Measurements from ENCODE around the gene POLH. TPM values are rescaled to one million over a fixed set of nuclear protein-coding genes. Genes with fewer than 3 reads are reported as not detected.

POLH gene
- total and polyA plus RNA-seq, 2 donors (not counting 3 experiments of a cell fraction or from before 2014, with no cell fraction given) = 9.3 to 36.6 TPM

DNA sequence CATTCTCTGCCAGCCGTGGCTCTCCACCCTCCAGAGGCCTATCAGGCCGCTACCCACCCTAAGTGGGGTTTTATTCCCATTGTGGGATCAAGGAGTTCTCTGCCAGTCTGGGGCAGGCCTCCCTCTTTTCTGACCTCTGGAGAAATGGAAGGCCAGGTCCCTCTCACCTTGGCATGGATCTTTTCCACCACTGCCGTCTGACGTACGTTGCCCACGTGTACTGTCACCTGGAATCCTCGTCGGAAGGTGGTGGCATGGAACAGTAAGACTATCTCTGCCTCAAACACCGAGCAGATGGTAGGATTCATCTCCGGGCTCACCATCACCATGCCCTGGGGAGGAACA lies 45.8 kb downstream of the POLH start:
- no peak overlapping the region for H3K27ac ChIP-seq (ENCODE audit: insufficient read depth, low read depth, low read length)
- dilution Hi-C loops (cut with MboI; ENCODE audit: extremely low pct_ligation_motif_present, low sequenced_read_pairs) (no loop called here), intact Hi-C loops (cut with micrococcal nuclease) (no loop called here)
- no peak for TF ChIP-seq MYC (IDR thresholded peaks at IDR 0.05; ENCODE audit: low read depth, low read length)
- DNase-seq (ENCODE audit: low read depth, low spot score) (no peak), FAIRE-seq (no peak)
- ChIA-PET POLR2A (no interaction called here), CTCF (no interaction called here)
- BruUV-seq (replicated peaks) = no TSS peak
- H3K79me2 ChIP-seq (ENCODE audit: control insufficient read depth, insufficient read depth, low read length) = peaks cover 11% of the 10 kb centered on the region
- no peak overlapping the region for H3K4me3 ChIP-seq (replicated peaks in 1 of 3; ENCODE audit: insufficient read depth in 1 of 3, low read depth in 1 of 3, low read length in 3 of 3)
- H3K9me1 ChIP-seq (replicated peaks; ENCODE audit: control insufficient read depth, extremely low read depth, insufficient read depth, low read length) = no peaks in the 10 kb centered on the region
- peaks cover 16 to 45% of the 10 kb centered on the region in 2 experiments for H3K36me3 ChIP-seq (ENCODE audit: control insufficient read depth in 2 of 2, extremely low read depth in 1 of 2, insufficient read depth in 2 of 2, low read length in 2 of 2)
- H3K4me1 ChIP-seq (ENCODE audit: control insufficient read depth, extremely low read depth, insufficient read depth, low read length) = peaks cover 6% of the 10 kb centered on the region
- H4K20me1 ChIP-seq (replicated peaks; ENCODE audit: control insufficient read depth, extremely low read depth, insufficient read depth, low read length) = no peaks in the 10 kb centered on the region
- no peaks in the 10 kb centered on the region for H3K27me3 ChIP-seq (ENCODE audit: control insufficient read depth in 2 of 2, insufficient read depth in 2 of 2, low read length in 2 of 2)
- H3K9me3 ChIP-seq (replicated peaks; ENCODE audit: control insufficient read depth, insufficient read depth, low read length) = no peaks in the 10 kb centered on the region
- no peak overlapping the region for H3K9ac ChIP-seq (replicated peaks; ENCODE audit: extremely low read depth, insufficient read depth, low read length)
- no peak overlapping the region for H2AFZ ChIP-seq (ENCODE audit: low read depth, low read length)
- H3K4me2 ChIP-seq (ENCODE audit: insufficient read depth, low read length) = no peak overlapping the region

GRCh38 chr6:43622541-43622940 lies 46.6 kb downstream of the POLH start:
- H3K9me1 ChIP-seq (replicated peaks; ENCODE audit: control insufficient read depth, extremely low read depth, insufficient read depth, low read length) = no peaks in the 10 kb centered on the region
- peaks cover 13% of the 10 kb centered on the region for H3K4me1 ChIP-seq (ENCODE audit: control insufficient read depth, extremely low read depth, insufficient read depth, low read length)
- no peaks in the 10 kb centered on the region for H3K9me3 ChIP-seq (replicated peaks; ENCODE audit: control insufficient read depth, insufficient read depth, low read length)
- no peak overlapping the region for H3K4me3 ChIP-seq (replicated peaks in 1 of 3; ENCODE audit: insufficient read depth in 1 of 3, low read depth in 1 of 3, low read length in 3 of 3)
- H3K27ac ChIP-seq (ENCODE audit: insufficient read depth, low read depth, low read length) = no peak overlapping the region
- no peak overlapping the region for H2AFZ ChIP-seq (ENCODE audit: low read depth, low read length)
- H4K20me1 ChIP-seq (replicated peaks; ENCODE audit: control insufficient read depth, extremely low read depth, insufficient read depth, low read length) = no peaks in the 10 kb centered on the region
- CTCF ChIA-PET = interaction anchor here (1.0 kb wide), 1 partner anchor 14 kb away, joined by 3 read pairs; no protein-coding TSS in a partner anchor
- dilution Hi-C loops (cut with MboI; ENCODE audit: extremely low pct_ligation_motif_present, low sequenced_read_pairs) = no loop called here
- DNase-seq (ENCODE audit: low read depth, low spot score) (no peak), FAIRE-seq (no peak)
- H3K79me2 ChIP-seq (ENCODE audit: control insufficient read depth, insufficient read depth, low read length) = peaks cover 17% of the 10 kb centered on the region
- H3K27me3 ChIP-seq (ENCODE audit: control insufficient read depth in 2 of 2, insufficient read depth in 2 of 2, low read length in 2 of 2) = no peaks in the 10 kb centered on the region
- no peak for TF ChIP-seq EZH2 (IDR thresholded peaks at IDR 0.05; ENCODE audit: borderline replicate concordance, low read depth, low read length, severe bottlenecking)
- no peak for TF ChIP-seq JUN (IDR thresholded peaks at IDR 0.05; ENCODE audit: borderline replicate concordance, insufficient read depth, insufficient read length, low read depth)
- no peak for TF ChIP-seq FOS (IDR thresholded peaks at IDR 0.05; ENCODE audit: borderline replicate concordance, insufficient read depth, low read length)
- no peak for TF ChIP-seq CTCF (IDR thresholded peaks at IDR 0.05; ENCODE audit: extremely low read depth in 1 of 2, insufficient read depth in 1 of 2, low read depth in 1 of 2, low read length in 2 of 2)
- no peak for TF ChIP-seq MAX (IDR thresholded peaks at IDR 0.05; ENCODE audit: insufficient read depth, insufficient read length)
- no peak for TF ChIP-seq POLR2A (IDR thresholded peaks at IDR 0.05; ENCODE audit: low read depth, low read length)
- TF ChIP-seq MYC (IDR thresholded peaks at IDR 0.05; ENCODE audit: low read depth, low read length) = no peak
- no peak for TF ChIP-seq POLR2AphosphoS5 (IDR thresholded peaks at IDR 0.05; ENCODE audit: insufficient read depth, low read depth, low read length)
- no peak for TF ChIP-seq GATA2 (IDR thresholded peaks at IDR 0.05; ENCODE audit: insufficient read depth, insufficient read length, low read depth, low read length)
- no TSS peak for BruUV-seq (replicated peaks)
- H3K4me2 ChIP-seq (ENCODE audit: insufficient read depth, low read length) = no peak overlapping the region
- intact Hi-C loops (cut with micrococcal nuclease) = no loop called here
- no peak overlapping the region for H3K9ac ChIP-seq (replicated peaks; ENCODE audit: extremely low read depth, insufficient read depth, low read length)
- H3K36me3 ChIP-seq (ENCODE audit: control insufficient read depth in 2 of 2, extremely low read depth in 1 of 2, insufficient read depth in 2 of 2, low read length in 2 of 2) = peaks cover 16 to 45% of the 10 kb centered on the region in 2 experiments
- POLR2A ChIA-PET = interaction anchor here (0.6 kb wide), 1 partner anchor 36 kb away, joined by 3 read pairs; no protein-coding TSS in a partner anchor
